H9 (cell line): ENCODE results near the gene ZFP91. TPM values are rescaled to one million over a fixed set of nuclear protein-coding genes. Genes with fewer than 3 reads are reported as not detected.

Experiments
- DNase-seq: peaks from one replicate; pipeline ENCODE4 v3.0.0-alpha.2; 2017
- H2AFZ ChIP-seq: one replicate; pipeline ENCODE4 v1.6.1; 2013; ENCODE audit warnings: mild to moderate bottlenecking, low read length, control low read depth, moderate library complexity
- H2AK5ac ChIP-seq: 2 replicates; pipeline ENCODE4 v1.6.1; 2013; ENCODE audit warnings: low read length, control low read depth, mixed read lengths; ENCODE audit not compliant: insufficient read length
- H2BK120ac ChIP-seq: one replicate; pipeline ENCODE4 v1.6.1; 2013; ENCODE audit warnings: low read depth, mild to moderate bottlenecking, low read length, control low read depth, inconsistent platforms; ENCODE audit not compliant: poor library complexity, severe bottlenecking
- H2BK12ac ChIP-seq: 2 replicates; pipeline ENCODE4 v1.6.1; 2013; ENCODE audit warnings: low read length, control low read depth, mixed read lengths, low read depth; ENCODE audit not compliant: insufficient read length
- H2BK15ac ChIP-seq: 2 replicates; pipeline ENCODE4 v1.6.1; 2013; ENCODE audit warnings: low read depth, low read length, control low read depth
- H2BK20ac ChIP-seq: one replicate; pipeline ENCODE4 v1.6.1; 2013; ENCODE audit warnings: low read depth, mild to moderate bottlenecking, low read length, control low read depth, inconsistent platforms; ENCODE audit not compliant: poor library complexity, severe bottlenecking
- H2BK5ac ChIP-seq: 2 replicates; pipeline ENCODE4 v1.6.1; 2013; ENCODE audit warnings: low read length, control low read depth, mixed read lengths; ENCODE audit not compliant: insufficient read length
- H3K14ac ChIP-seq: 2 replicates; pipeline ENCODE4 v1.6.1; 2013; ENCODE audit warnings: low read length, control low read depth; ENCODE audit not compliant: insufficient read depth
- H3K18ac ChIP-seq: 2 replicates; pipeline ENCODE4 v1.6.1; 2013; ENCODE audit warnings: low read depth, mild to moderate bottlenecking, mixed read lengths, low read length, control low read depth; ENCODE audit not compliant: insufficient read length
- H3K23ac ChIP-seq: 2 replicates; pipeline ENCODE4 v1.6.1; 2013; ENCODE audit warnings: low read length, control low read depth, mixed read lengths, low read depth; ENCODE audit not compliant: insufficient read length
- H3K23me2 ChIP-seq: 2 replicates; pipeline ENCODE4 v1.6.1; 2013; ENCODE audit warnings: low read depth, mild to moderate bottlenecking, mixed read lengths, low read length, control low read depth; ENCODE audit not compliant: insufficient read length, poor library complexity, severe bottlenecking
- H3K27ac ChIP-seq: 2 replicates; pipeline ENCODE4 v1.5.1; 2013; ENCODE audit warnings: low read length, control low read depth, mixed read lengths, low read depth; ENCODE audit not compliant: insufficient read length
- H3K27me3 ChIP-seq: 2 replicates; pipeline ENCODE4 v1.6.1; 2013; ENCODE audit warnings: low read length, control low read depth, inconsistent platforms; ENCODE audit not compliant: insufficient read depth
- H3K4ac ChIP-seq: 2 replicates; pipeline ENCODE4 v1.6.1; 2013; ENCODE audit warnings: low read depth, mild to moderate bottlenecking, control low read depth, inconsistent platforms, low read length, moderate library complexity
- H3K4me1 ChIP-seq: 2 replicates; pipeline ENCODE4 v1.6.1; 2013; ENCODE audit warnings: low read length, control low read depth, inconsistent platforms; ENCODE audit not compliant: insufficient read depth
- H3K4me2 ChIP-seq: 2 replicates; pipeline ENCODE4 v1.6.1; 2013; ENCODE audit warnings: low read length, control low read depth, mixed read lengths; ENCODE audit not compliant: insufficient read length, insufficient read depth
- H3K56ac ChIP-seq: 2 replicates; pipeline ENCODE4 v1.6.1; 2013; ENCODE audit warnings: low read depth, mild to moderate bottlenecking, mixed read lengths, low read length, control low read depth; ENCODE audit not compliant: insufficient read length
- H3K79me1 ChIP-seq: 2 replicates; pipeline ENCODE4 v1.6.1; 2013; ENCODE audit warnings: low read depth, mild to moderate bottlenecking, moderate library complexity, low read length, control low read depth, inconsistent platforms; ENCODE audit not compliant: insufficient read depth, poor library complexity, severe bottlenecking
- H3K79me2 ChIP-seq: 2 replicates; pipeline ENCODE4 v1.6.1; 2013; ENCODE audit warnings: low read length, control low read depth, inconsistent platforms; ENCODE audit not compliant: insufficient read depth
- H3K9ac ChIP-seq: 2 replicates; pipeline ENCODE4 v1.6.1; 2013; ENCODE audit warnings: low read length, control low read depth, mixed read lengths; ENCODE audit not compliant: insufficient read length; ENCODE audit errors: extremely low read depth
- H3K9me3 ChIP-seq: one replicate; pipeline ENCODE4 v1.6.1; 2013; ENCODE audit warnings: low read depth, low read length, inconsistent platforms; ENCODE audit not compliant: control insufficient read depth
- H3T11ph ChIP-seq: one replicate; pipeline ENCODE4 v1.6.1; 2013; ENCODE audit warnings: mild to moderate bottlenecking, low read length, control low read depth, inconsistent platforms
- H4K20me1 ChIP-seq: one replicate; pipeline ENCODE4 v1.6.1; 2013; ENCODE audit not compliant: control insufficient read depth, insufficient read length, insufficient read depth
- H4K5ac ChIP-seq: 2 replicates; pipeline ENCODE4 v1.6.1; 2013; ENCODE audit warnings: low read depth, mild to moderate bottlenecking, mixed read lengths, low read length, control low read depth; ENCODE audit not compliant: insufficient read length
- H4K8ac ChIP-seq: replicated peaks from 2 replicates; pipeline ENCODE4 v1.6.1; 2013; ENCODE audit warnings: low read length, control low read depth, mixed read lengths, low read depth; ENCODE audit not compliant: insufficient read length
- H4K91ac ChIP-seq: 2 replicates; pipeline ENCODE4 v1.6.1; 2013; ENCODE audit warnings: low read depth, mild to moderate bottlenecking, moderate library complexity, mixed read lengths, low read length, control low read depth; ENCODE audit not compliant: insufficient read length
- H3K27ac Mint-ChIP-seq, 3 experiments: 2 replicates in 2 of 3; 3 replicates in 1 of 3; pipeline ENCODE4 v1.8.0; 2020 to 2021; ENCODE audit warnings: mixed read lengths in 3 of 3, mild to moderate bottlenecking in 1 of 3, moderate library complexity in 1 of 3
- H3K27me3 Mint-ChIP-seq: 2 replicates; pipeline ENCODE4 v1.8.0; 2021; ENCODE audit warnings: low read depth, mild to moderate bottlenecking, moderate library complexity, mixed read lengths
- H3K36me3 Mint-ChIP-seq, 3 experiments: 2 replicates in 2 of 3; 3 replicates in 1 of 3; pipeline ENCODE4 v1.8.0; 2020 to 2021; ENCODE audit warnings: low read depth in 3 of 3, mixed read lengths in 3 of 3; ENCODE audit not compliant: insufficient read depth in 1 of 3
- H3K4me1 Mint-ChIP-seq, 2 experiments: 2 replicates each; pipeline ENCODE4 v1.8.0; 2020; ENCODE audit warnings: mixed read lengths in 2 of 2
- H3K4me3 Mint-ChIP-seq, 2 experiments: 2 replicates in 1 of 2; 3 replicates in 1 of 2; pipeline ENCODE4 v1.8.0; 2020 to 2021; ENCODE audit warnings: mild to moderate bottlenecking in 2 of 2, mixed read lengths in 2 of 2, moderate library complexity in 1 of 2
- H3K9me3 Mint-ChIP-seq, 2 experiments: 2 replicates in 1 of 2; 3 replicates in 1 of 2; pipeline ENCODE4 v1.8.0; 2020; ENCODE audit warnings: mild to moderate bottlenecking in 2 of 2, mixed read lengths in 2 of 2, moderate library complexity in 1 of 2
- CTCF ChIP-seq: fragments of 200-600 bp; sonication (generic); conservative IDR thresholded peaks from 3 replicates; pipeline ENCODE4 v1.8.0; 2021; ENCODE audit warnings: antibody characterized with exemption, mild to moderate bottlenecking
- total RNA-seq: library from RNA; stranded (reverse); gene quantifications from 2 replicates; pipeline ENCODE4 v1.2.1, GENCODE V29; 2021

Gene ZFP91
- total RNA-seq, 1 experiment from 2014 or later = 32.9 TPM

- Mint-ChIP-seq H3K4me3 (no peak overlapping the region), H3K4me1 (no peaks in the 10 kb centered on the region), H3K9me3 (no peaks in the 10 kb centered on the region), H3K27ac (no peak overlapping the region), H3K27me3 (no peaks in the 10 kb centered on the region), H3K36me3 (no peaks in the 10 kb centered on the region)
- Histone ChIP-seq H4K5ac (no peak overlapping the region), H3K23ac (no peak overlapping the region), H2BK5ac (no peak overlapping the region), H3K4me1 (no peaks in the 10 kb centered on the region), H3K79me2 (no peaks in the 10 kb centered on the region), H2BK20ac (no peak overlapping the region), H3T11ph (no peak overlapping the region), H3K9me3 (no peaks in the 10 kb centered on the region), H4K20me1 (no peaks in the 10 kb centered on the region), H3K27me3 (no peaks in the 10 kb centered on the region), H4K91ac (no peak overlapping the region), H2AFZ (no peak overlapping the region), H4K8ac (no peak overlapping the region), H3K14ac (no peak overlapping the region), H2BK15ac (no peak overlapping the region), H2BK120ac (no peak overlapping the region), H3K27ac (no peak overlapping the region), H3K4ac (no peak overlapping the region), H3K18ac (no peak overlapping the region), H3K56ac (no peak overlapping the region), H2AK5ac (no peak overlapping the region), H3K4me2 (no peak overlapping the region), H2BK12ac (no peak overlapping the region), H3K23me2 (no peaks in the 10 kb centered on the region), H3K9ac (no peak overlapping the region), H3K79me1 (no peaks in the 10 kb centered on the region)
- no peak for DNase-seq
- no peak for TF ChIP-seq CTCF
Measured at GRCh38 chr11:58562375-58562800, 16.5 kb upstream of the ZFP91 start.
